ENCODE data around the gene DCLK3. TPM values are rescaled to one million over a fixed set of nuclear protein-coding genes. Genes with fewer than 3 reads are reported as not detected.
A peak's percentile ranks its signal among the peaks of the same experiment; 100 is the strongest.

DCLK3 gene
- total RNA-seq, 1 donor from 2014 or later = 0.06 TPM

- TF ChIP-seq CTCF (conservative IDR thresholded peaks at IDR 0.05; ENCODE audit: low read depth, low read length) = no peak
- H3K4me3 ChIP-seq (ENCODE audit: low read depth, low read length) = no peak overlapping the region
- DNase-seq (ENCODE audit: low read depth) = no peak
Observed at GRCh38 chr3:36681867-36682266, 82.5 kb downstream of the DCLK3 start.

- no peak overlapping the region for H3K4me3 ChIP-seq (ENCODE audit: low read depth, low read length)
- DNase-seq (ENCODE audit: low read depth) = no peak
- no peak for TF ChIP-seq CTCF (conservative IDR thresholded peaks at IDR 0.05; ENCODE audit: low read depth, low read length)
Observed at GRCh38 chr3:36680952-36681351, 83.4 kb downstream of the DCLK3 start.

- no peak for DNase-seq (ENCODE audit: low read depth)
- H3K4me3 ChIP-seq (ENCODE audit: low read depth, low read length) = no peak overlapping the region
Observed at GRCh38 chr3:36679384-36680200, 84.8 kb downstream of the DCLK3 start.

GRCh38 chr3:36678216-36679013 is 85.9 kb downstream of the DCLK3 start:
- no peak overlapping the region for H3K4me3 ChIP-seq (ENCODE audit: low read depth, low read length)
- no peak for DNase-seq (ENCODE audit: low read depth)
- TF ChIP-seq CTCF (conservative IDR thresholded peaks at IDR 0.05; ENCODE audit: low read depth, low read length) = no peak

More at GRCh38 chr3:36679384-36680200, 84.8 kb downstream of the DCLK3 start:
- TF ChIP-seq CTCF (conservative IDR thresholded peaks at IDR 0.05; ENCODE audit: low read depth, low read length) = no peak

GRCh38 chr3:36677331-36678007 is 86.9 kb downstream of the DCLK3 start:
- peak; percentile 27 for TF ChIP-seq CTCF (conservative IDR thresholded peaks at IDR 0.05; ENCODE audit: low read depth, low read length)
- DNase-seq (ENCODE audit: low read depth) = peak; percentile 97
- no peak overlapping the region for H3K4me3 ChIP-seq (ENCODE audit: low read depth, low read length)

GRCh38 chr3:36674816-36675215 is 89.5 kb downstream of the DCLK3 start:
- no peak for TF ChIP-seq CTCF (conservative IDR thresholded peaks at IDR 0.05; ENCODE audit: low read depth, low read length)
- DNase-seq (ENCODE audit: low read depth) = no peak
- H3K4me3 ChIP-seq (ENCODE audit: low read depth, low read length) = no peak overlapping the region
